IMR-90 (cell line): ENCODE data around the gene PUM2. TPM values are rescaled to one million over a fixed set of nuclear protein-coding genes. Genes with fewer than 3 reads are reported as not detected.

ENCODE experiments used
- ATAC-seq: fragments of 200-7000 bp; cut with Tn5 transposase; 2 replicates; pipeline ENCODE4 v1.9.1; 2020; ENCODE audit warnings: low read depth, mild to moderate bottlenecking, moderate library complexity
- BruUV-seq: library from RNA; stranded (reverse); fragments of 400-500 nt; replicated peaks from 2 replicates; lab custom pipeline; 2021; lab: Mats Ljungman, UMichigan
- CTCF ChIA-PET: fragments of 300-600 bp; formaldehyde crosslinking; extraction: SDS; loops from one replicate; lab custom pipeline; 2021; ENCODE audit warnings: antibody characterized with exemption; lab: Yijun Ruan, JAX
- POLR2A ChIA-PET: fragments of 300-600 bp; sonication (Branson Sonifier 250); formaldehyde crosslinking; loops from one replicate; lab custom pipeline; 2022; ENCODE audit warnings: antibody characterized with exemption; ENCODE audit not compliant: unreplicated experiment; lab: Charles Lee
- DNase-seq: peaks from one replicate; pipeline ENCODE4 v3.0.0; 2013
- H2AFZ ChIP-seq: replicated peaks from 2 replicates; pipeline ENCODE3; 2013; ENCODE audit warnings: low read length, mild to moderate bottlenecking; ENCODE audit not compliant: poor library complexity
- H2AK5ac ChIP-seq: 2 replicates; pipeline ENCODE4 v1.6.1; 2013; ENCODE audit warnings: low read depth, low read length, inconsistent platforms
- H2AK9ac ChIP-seq: replicated peaks from 2 replicates; pipeline ENCODE3; 2013; ENCODE audit warnings: mild to moderate bottlenecking, low read depth, low read length, moderate library complexity; ENCODE audit not compliant: poor library complexity
- H2BK120ac ChIP-seq: 2 replicates; pipeline ENCODE4 v1.6.1; 2013; ENCODE audit warnings: low read depth, low read length, inconsistent platforms
- H2BK15ac ChIP-seq: 3 replicates; pipeline ENCODE4 v1.6.1; 2013; ENCODE audit warnings: low read depth, low read length, inconsistent platforms
- H2BK20ac ChIP-seq: 2 replicates; pipeline ENCODE4 v1.6.1; 2013; ENCODE audit warnings: low read depth, mild to moderate bottlenecking, inconsistent platforms, low read length, moderate library complexity
- H2BK5ac ChIP-seq: 2 replicates; pipeline ENCODE4 v1.6.1; 2013; ENCODE audit warnings: mild to moderate bottlenecking, low read depth, low read length, inconsistent platforms; ENCODE audit not compliant: poor library complexity, severe bottlenecking
- H3K14ac ChIP-seq: replicated peaks from 2 replicates; pipeline ENCODE4 v1.6.1; 2013; ENCODE audit warnings: low read depth, low read length, inconsistent platforms
- H3K18ac ChIP-seq: 2 replicates; pipeline ENCODE4 v1.6.1; 2013; ENCODE audit warnings: low read depth, low read length, control low read depth
- H3K23ac ChIP-seq: 2 replicates; pipeline ENCODE4 v1.6.1; 2013; ENCODE audit warnings: low read depth, low read length, inconsistent platforms
- H3K27ac ChIP-seq: 2 replicates; pipeline ENCODE4 v1.5.1; 2013; ENCODE audit warnings: mild to moderate bottlenecking, control low read depth, low read length; ENCODE audit not compliant: insufficient read depth
- H3K27me3 ChIP-seq: 2 replicates; pipeline ENCODE4 v1.6.1; 2013; ENCODE audit warnings: low read length; ENCODE audit not compliant: control insufficient read depth, insufficient read depth
- H3K36me3 ChIP-seq: 2 replicates; pipeline ENCODE4 v1.6.1; 2013; ENCODE audit warnings: low read length, mixed read lengths; ENCODE audit not compliant: control insufficient read depth, insufficient read depth
- H3K4ac ChIP-seq: 2 replicates; pipeline ENCODE4 v1.6.1; 2013; ENCODE audit warnings: low read depth, low read length, inconsistent platforms
- H3K4me1 ChIP-seq: 2 replicates; pipeline ENCODE4 v1.6.1; 2013; ENCODE audit warnings: low read length, mixed read lengths; ENCODE audit not compliant: control insufficient read depth, insufficient read depth
- H3K4me2 ChIP-seq: 2 replicates; pipeline ENCODE4 v1.6.1; 2013; ENCODE audit warnings: low read depth, mild to moderate bottlenecking, control low read depth, low read length, moderate library complexity
- H3K4me3 ChIP-seq: 2 replicates; pipeline ENCODE4 v1.5.1; 2013; ENCODE audit warnings: low read depth, mild to moderate bottlenecking, control low read depth, low read length, moderate library complexity; ENCODE audit not compliant: insufficient read depth
- H3K56ac ChIP-seq: 2 replicates; pipeline ENCODE4 v1.6.1; 2013; ENCODE audit warnings: low read length, inconsistent platforms; ENCODE audit not compliant: insufficient read depth; ENCODE audit errors: extremely low read depth
- H3K79me1 ChIP-seq, 2 experiments: 2 replicates each; pipeline ENCODE4 v1.6.1; 2013; ENCODE audit warnings: low read length in 2 of 2, inconsistent platforms in 1 of 2, low read depth in 1 of 2
- H3K9ac ChIP-seq: 2 replicates; pipeline ENCODE4 v1.6.1; 2013; ENCODE audit warnings: low read depth, low read length, control low read depth
- H3K9me1 ChIP-seq: 2 replicates; pipeline ENCODE4 v1.6.1; 2013; ENCODE audit warnings: low read length, inconsistent platforms; ENCODE audit not compliant: insufficient read depth
- H3K9me3 ChIP-seq: 2 replicates; pipeline ENCODE4 v1.6.1; 2013; ENCODE audit warnings: low read length; ENCODE audit not compliant: control insufficient read depth, insufficient read depth
- H4K20me1 ChIP-seq: 2 replicates; pipeline ENCODE4 v1.6.1; 2013; ENCODE audit warnings: low read length, inconsistent platforms; ENCODE audit not compliant: insufficient read depth
- H4K5ac ChIP-seq: 2 replicates; pipeline ENCODE4 v1.6.1; 2013; ENCODE audit warnings: mild to moderate bottlenecking, low read depth, low read length, control low read depth
- H4K8ac ChIP-seq, 2 experiments: 2 replicates each; pipeline ENCODE4 v1.6.1; 2013; ENCODE audit warnings: low read depth in 2 of 2, low read length in 2 of 2, control low read depth in 1 of 2, inconsistent platforms in 1 of 2
- H4K91ac ChIP-seq: 2 replicates; pipeline ENCODE4 v1.6.1; 2013; ENCODE audit warnings: low read depth, low read length, inconsistent platforms; ENCODE audit not compliant: insufficient read depth
- BHLHE40 ChIP-seq: fragments of 150-350 bp; IDR thresholded peaks from 2 replicates; pipeline ENCODE4 v1.6.1; 2016; ENCODE audit warnings: mild to moderate bottlenecking, low read depth, low read length
- FOS ChIP-seq: fragments of 150-350 bp; IDR thresholded peaks from 2 replicates; pipeline ENCODE4 v1.6.1; 2016; ENCODE audit warnings: low read depth, low read length
- MAZ ChIP-seq: IDR thresholded peaks from 2 replicates; pipeline ENCODE4 v1.6.1; 2012; ENCODE audit warnings: low read depth, mild to moderate bottlenecking, low read length, improper control_type of control experiment, moderate library complexity, borderline replicate concordance
- NFE2L2 ChIP-seq: fragments of 150-350 bp; IDR thresholded peaks from 2 replicates; pipeline ENCODE4 v1.6.1; 2016; ENCODE audit warnings: low read depth, mild to moderate bottlenecking, low read length
- RCOR1 ChIP-seq: IDR thresholded peaks from 2 replicates; pipeline ENCODE4 v1.6.1; 2012; ENCODE audit warnings: mild to moderate bottlenecking, low read length, improper control_type of control experiment; ENCODE audit not compliant: insufficient replicate concordance
- SMC3 ChIP-seq: fragments of 150-350 bp; IDR thresholded peaks from 2 replicates; pipeline ENCODE4 v1.6.1; 2016; ENCODE audit warnings: low read depth, mild to moderate bottlenecking, antibody characterized with exemption, low read length, moderate library complexity
- WGBS, 2 experiments: methylation state at CpG; one replicate each; pipeline versions ENCODE4 v1.1.5 to v1.1.7; 2013; ENCODE audit warnings: missing lambda C conversion rate in 2 of 2; ENCODE audit not compliant: insufficient read length in 1 of 2; ENCODE audit errors: extremely low coverage in 2 of 2; 5-methylcytosine and 5-hydroxymethylcytosine counted together
- dilution Hi-C: fragments of 300-500 bp; cut with HindIII; formaldehyde crosslinking; loops from one replicate; pipeline ENCODE4 v1.14.3; 2018; ENCODE audit warnings: low sequenced_read_pairs; ENCODE audit not compliant: unreplicated experiment
- in situ Hi-C: fragments of 300-500 bp; cut with MboI; formaldehyde crosslinking; loops from 3 replicates; pipeline ENCODE4 v1.14.3; 2019; ENCODE audit warnings: low sequenced_read_pairs, inconsistent platforms, mixed read lengths
- intact Hi-C: fragments of 100-400 bp; cut with micrococcal nuclease; formaldehyde crosslinking; loops from 2 replicates; pipeline ENCODE4 v1.10.0; 2022
- polyA plus RNA-seq, 3 experiments: library from polyadenylated mRNA; depleted of rRNA; stranded (reverse); fragments of >200 nt; gene quantifications; 2 replicates each; pipeline ENCODE4 v1.2.3, GENCODE V29; 2012; ENCODE audit warnings: low replicate concordance in 1 of 3
- total RNA-seq: library from RNA; depleted of rRNA; stranded (reverse); fragments of >200 nt; gene quantifications from 2 replicates; pipeline ENCODE4 v1.2.3, GENCODE V29; 2012
- TF ChIP-seq, protein P1 (sequence below): fragments of 150-350 bp; IDR thresholded peaks from 2 replicates; pipeline ENCODE4 v1.6.1; 2017; ENCODE audit warnings: mild to moderate bottlenecking, antibody characterized with exemption, low read length, low read depth
- TF ChIP-seq, protein P2 (sequence below): fragments of 150-350 bp; IDR thresholded peaks from 2 replicates; pipeline ENCODE4 v1.6.1; 2016; ENCODE audit warnings: low read depth, mild to moderate bottlenecking, low read length, moderate library complexity, borderline replicate concordance

PUM2 gene
- total and polyA plus RNA-seq, 2 of the 4 experiments (the other 2 are of a cell fraction): 18.8 to 38.4 TPM

DNA sequence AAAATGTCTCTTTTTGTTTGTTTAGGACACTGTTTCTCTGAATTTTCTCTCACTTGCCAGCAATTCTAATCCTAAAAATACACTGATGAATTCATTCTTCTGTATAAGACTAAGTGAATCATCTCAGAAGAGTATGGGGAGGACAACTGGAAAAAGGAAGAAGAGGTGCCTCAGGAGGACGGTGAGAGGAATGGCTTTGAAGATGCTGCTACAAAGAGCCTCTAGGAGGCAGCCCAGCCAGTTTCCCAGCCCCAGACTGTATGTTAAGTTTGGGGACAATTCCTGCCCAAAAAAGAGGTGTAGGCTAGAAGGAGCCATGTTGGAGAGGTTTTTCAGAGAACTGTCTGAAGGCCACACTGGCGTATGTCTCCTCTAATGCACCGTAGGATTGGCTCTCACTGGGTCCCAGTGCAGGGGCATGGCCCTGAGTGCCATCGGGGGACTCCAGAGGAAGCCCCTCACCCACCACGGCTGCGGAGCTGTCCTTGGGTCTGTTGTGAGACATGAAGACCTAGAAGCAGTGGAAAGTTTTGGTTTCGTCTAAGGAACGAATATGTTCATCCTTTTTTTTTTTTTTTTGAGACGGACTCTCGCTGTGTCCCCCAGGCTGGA, 122.6 kb downstream of the PUM2 start:
- Histone ChIP-seq H3K18ac (no peak overlapping the region), H3K4ac (no peak overlapping the region), H3K4me2 (no peak overlapping the region), H3K9ac (no peak overlapping the region), H4K5ac (no peak overlapping the region), H2AK5ac (no peak overlapping the region), H3K27ac (no peak overlapping the region), H2AK9ac (no peak overlapping the region), H3K56ac (no peak overlapping the region), H3K14ac (no peak overlapping the region), H2AFZ (no peak overlapping the region), H4K91ac (no peak overlapping the region), H4K20me1 (no peaks in the 10 kb centered on the region), H3K36me3 (no peaks in the 10 kb centered on the region), H2BK15ac (no peak overlapping the region), H2BK120ac (no peak overlapping the region), H3K23ac (no peak overlapping the region), H3K9me3 (0 out of 2 replicates have a peak, but pooled peaks cover 2% of the 10 kb centered on the region), H3K9me1 (peaks cover 6% of the 10 kb centered on the region; the same call in 1 of the 2 replicates), H2BK5ac (no peak overlapping the region), H4K8ac (no peak overlapping the region), H3K27me3 (no peaks in the 10 kb centered on the region), H3K4me1 (peaks cover under 1% of the 10 kb centered on the region; the same call in 1 of the 2 replicates), H3K4me3 (no peak overlapping the region), H2BK20ac (no peak overlapping the region), H3K79me1 (peaks cover 0 to 2% of the 10 kb centered on the region in 2 experiments; a peak in 2 of 4 replicates)
- DNase-seq (no peak), ATAC-seq (no peak)
- no TSS peak for BruUV-seq
- in situ Hi-C loops: no loop called here
- dilution Hi-C loops: no loop called here
- WGBS, 2 experiments: 67% methylated on average over 1 of the region's 10 CpGs; no CpG with 5 or more reads in 1 of the 2 experiments
- no peak for TF ChIP-seq MAZ
- TF ChIP-seq FOS: no peak
- no peak for TF ChIP-seq NFE2L2
- TF ChIP-seq, protein P1, sequence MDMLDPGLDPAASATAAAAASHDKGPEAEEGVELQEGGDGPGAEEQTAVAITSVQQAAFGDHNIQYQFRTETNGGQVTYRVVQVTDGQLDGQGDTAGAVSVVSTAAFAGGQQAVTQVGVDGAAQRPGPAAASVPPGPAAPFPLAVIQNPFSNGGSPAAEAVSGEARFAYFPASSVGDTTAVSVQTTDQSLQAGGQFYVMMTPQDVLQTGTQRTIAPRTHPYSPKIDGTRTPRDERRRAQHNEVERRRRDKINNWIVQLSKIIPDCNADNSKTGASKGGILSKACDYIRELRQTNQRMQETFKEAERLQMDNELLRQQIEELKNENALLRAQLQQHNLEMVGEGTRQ: no peak
- TF ChIP-seq, protein P2, sequence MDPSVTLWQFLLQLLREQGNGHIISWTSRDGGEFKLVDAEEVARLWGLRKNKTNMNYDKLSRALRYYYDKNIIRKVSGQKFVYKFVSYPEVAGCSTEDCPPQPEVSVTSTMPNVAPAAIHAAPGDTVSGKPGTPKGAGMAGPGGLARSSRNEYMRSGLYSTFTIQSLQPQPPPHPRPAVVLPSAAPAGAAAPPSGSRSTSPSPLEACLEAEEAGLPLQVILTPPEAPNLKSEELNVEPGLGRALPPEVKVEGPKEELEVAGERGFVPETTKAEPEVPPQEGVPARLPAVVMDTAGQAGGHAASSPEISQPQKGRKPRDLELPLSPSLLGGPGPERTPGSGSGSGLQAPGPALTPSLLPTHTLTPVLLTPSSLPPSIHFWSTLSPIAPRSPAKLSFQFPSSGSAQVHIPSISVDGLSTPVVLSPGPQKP: no peak
- TF ChIP-seq BHLHE40: no peak
- TF ChIP-seq SMC3: no peak
- TF ChIP-seq RCOR1: no peak
- POLR2A ChIA-PET: no interaction called here
- intact Hi-C loops: no loop called here
- CTCF ChIA-PET: no interaction called here
